Fibroblast of the aortic adventitia (primary cell): ENCODE measurements around the gene CPA5. TPM values are rescaled to one million over a fixed set of nuclear protein-coding genes. Genes with fewer than 3 reads are reported as not detected.
"Not testable (repeated sequence)": the region's sequence is repeated elsewhere in the genome, so short reads cannot be mapped to it uniquely, and the experiment has no call there.

Experiments used
- DNase-seq: peaks from one replicate; pipeline ENCODE4 v3.0.0-alpha.2; 2010; ENCODE audit warnings: low read depth
- H3K4me3 ChIP-seq: 2 replicates; pipeline ENCODE4 v1.5.1; 2011; ENCODE audit warnings: low read depth, mild to moderate bottlenecking, control low read depth, low read length, moderate library complexity
- total RNA-seq: library from RNA; depleted of rRNA; stranded (reverse); fragments of >200 nt; gene quantifications from 2 replicates; pipeline ENCODE4 v1.2.3, GENCODE V29; 2012; ENCODE audit warnings: low replicate concordance
- TF ChIP-seq, protein P1 (sequence below): IDR thresholded peaks from 2 replicates; pipeline ENCODE4 v1.5.1; 2011; ENCODE audit warnings: mild to moderate bottlenecking, low read length, control low read depth, inconsistent platforms; ENCODE audit not compliant: insufficient read depth

Gene CPA5
- total RNA-seq, 1 donor = 0.09 TPM

DNA sequence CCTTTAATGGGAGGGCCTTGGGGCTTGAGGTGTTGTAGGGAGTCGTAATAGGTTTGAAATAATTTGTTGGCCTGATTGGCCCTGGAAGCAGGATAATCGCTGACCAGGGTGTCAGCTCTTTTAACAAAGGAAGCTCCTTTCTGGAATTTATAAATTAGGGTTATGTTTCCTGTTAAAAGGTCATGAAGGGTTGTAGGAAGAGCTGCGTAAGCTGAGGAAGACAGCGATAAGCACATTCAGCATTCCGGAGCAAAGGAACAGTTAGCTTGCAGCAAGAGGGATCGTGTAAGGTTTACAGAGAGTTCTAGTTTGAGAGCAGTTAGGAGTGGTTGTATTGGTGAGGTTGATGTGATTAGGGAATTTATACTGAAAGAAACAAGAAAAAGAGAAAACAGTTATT, 30.3 kb upstream of the CPA5 start:
- H3K4me3 ChIP-seq = no peak overlapping the region
- TF ChIP-seq, protein P1, sequence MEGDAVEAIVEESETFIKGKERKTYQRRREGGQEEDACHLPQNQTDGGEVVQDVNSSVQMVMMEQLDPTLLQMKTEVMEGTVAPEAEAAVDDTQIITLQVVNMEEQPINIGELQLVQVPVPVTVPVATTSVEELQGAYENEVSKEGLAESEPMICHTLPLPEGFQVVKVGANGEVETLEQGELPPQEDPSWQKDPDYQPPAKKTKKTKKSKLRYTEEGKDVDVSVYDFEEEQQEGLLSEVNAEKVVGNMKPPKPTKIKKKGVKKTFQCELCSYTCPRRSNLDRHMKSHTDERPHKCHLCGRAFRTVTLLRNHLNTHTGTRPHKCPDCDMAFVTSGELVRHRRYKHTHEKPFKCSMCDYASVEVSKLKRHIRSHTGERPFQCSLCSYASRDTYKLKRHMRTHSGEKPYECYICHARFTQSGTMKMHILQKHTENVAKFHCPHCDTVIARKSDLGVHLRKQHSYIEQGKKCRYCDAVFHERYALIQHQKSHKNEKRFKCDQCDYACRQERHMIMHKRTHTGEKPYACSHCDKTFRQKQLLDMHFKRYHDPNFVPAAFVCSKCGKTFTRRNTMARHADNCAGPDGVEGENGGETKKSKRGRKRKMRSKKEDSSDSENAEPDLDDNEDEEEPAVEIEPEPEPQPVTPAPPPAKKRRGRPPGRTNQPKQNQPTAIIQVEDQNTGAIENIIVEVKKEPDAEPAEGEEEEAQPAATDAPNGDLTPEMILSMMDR = no peak
- DNase-seq = no peak

DNA sequence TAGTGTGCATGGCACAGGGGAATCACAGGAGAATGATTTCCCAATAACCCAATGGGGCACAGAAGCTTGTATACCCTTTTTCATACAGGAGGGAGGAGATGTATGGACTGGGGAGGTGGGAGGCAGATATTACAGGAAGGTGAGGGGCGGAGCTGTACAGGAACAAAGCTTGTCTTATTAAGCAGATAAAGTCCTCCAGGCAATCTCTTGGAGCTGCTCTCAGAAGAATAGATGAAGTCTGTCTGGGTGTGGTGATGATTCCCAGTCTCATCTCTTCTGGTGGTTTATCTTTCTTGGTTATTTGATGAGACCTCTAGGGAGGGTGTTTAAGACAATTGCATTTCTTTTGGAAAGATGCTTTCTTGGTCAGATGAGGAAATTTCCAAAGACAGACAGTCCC, 25.1 kb upstream of the CPA5 start:
- DNase-seq = no peak
- TF ChIP-seq, protein P1 = no peak
- no peak overlapping the region for H3K4me3 ChIP-seq

DNA sequence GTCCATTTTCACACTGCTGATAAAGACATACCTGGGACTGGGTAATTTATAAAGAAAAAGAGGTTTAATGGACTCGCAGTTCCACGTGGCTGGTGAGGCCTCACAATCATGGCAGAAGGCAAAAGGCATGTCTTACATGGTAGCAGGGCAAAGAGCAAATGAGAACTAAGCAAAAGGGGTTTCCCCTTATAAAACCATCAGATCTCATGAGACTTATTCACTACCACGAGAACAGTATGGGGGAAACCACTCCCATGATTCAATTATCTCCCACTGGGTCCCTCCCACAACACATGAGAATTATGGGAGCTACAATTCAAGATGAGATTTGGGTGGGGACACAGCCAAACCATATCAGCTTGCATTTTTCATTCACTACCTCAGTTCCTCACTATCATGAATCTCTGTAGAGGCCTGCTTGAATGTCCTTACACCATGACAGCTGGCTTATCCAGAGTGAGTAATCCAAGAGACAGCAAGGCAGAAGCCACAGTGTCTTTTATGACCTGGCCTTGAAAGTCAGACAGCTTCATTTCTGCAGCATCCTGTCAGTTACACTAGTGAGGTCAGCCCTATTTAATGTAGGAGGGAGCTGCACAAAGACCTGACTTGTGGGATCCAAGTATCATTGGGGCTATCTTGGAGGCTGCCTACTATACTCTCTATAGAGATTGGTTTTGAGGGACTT, 22.9 kb upstream of the CPA5 start:
- not testable (repeated sequence) for DNase-seq

DNA sequence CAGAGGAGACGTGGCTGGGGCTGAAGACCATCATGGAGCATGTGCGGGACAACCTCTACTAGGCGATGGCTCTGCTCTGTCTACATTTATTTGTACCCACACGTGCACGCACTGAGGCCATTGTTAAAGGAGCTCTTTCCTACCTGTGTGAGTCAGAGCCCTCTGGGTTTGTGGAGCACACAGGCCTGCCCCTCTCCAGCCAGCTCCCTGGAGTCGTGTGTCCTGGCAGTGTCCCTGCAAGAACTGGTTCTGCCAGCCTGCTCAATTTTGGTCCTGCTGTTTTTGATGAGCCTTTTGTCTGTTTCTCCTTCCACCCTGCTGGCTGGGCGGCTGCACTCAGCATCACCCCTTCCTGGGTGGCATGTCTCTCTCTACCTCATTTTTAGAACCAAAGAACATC, 22.0 kb upstream of the CPA5 start:
- TF ChIP-seq, protein P1 = no peak
- no peak for DNase-seq
- no peak overlapping the region for H3K4me3 ChIP-seq

More for the DNA sequence above, 22.9 kb upstream of the CPA5 start:
- H3K4me3 ChIP-seq = not testable (repeated sequence)

DNA sequence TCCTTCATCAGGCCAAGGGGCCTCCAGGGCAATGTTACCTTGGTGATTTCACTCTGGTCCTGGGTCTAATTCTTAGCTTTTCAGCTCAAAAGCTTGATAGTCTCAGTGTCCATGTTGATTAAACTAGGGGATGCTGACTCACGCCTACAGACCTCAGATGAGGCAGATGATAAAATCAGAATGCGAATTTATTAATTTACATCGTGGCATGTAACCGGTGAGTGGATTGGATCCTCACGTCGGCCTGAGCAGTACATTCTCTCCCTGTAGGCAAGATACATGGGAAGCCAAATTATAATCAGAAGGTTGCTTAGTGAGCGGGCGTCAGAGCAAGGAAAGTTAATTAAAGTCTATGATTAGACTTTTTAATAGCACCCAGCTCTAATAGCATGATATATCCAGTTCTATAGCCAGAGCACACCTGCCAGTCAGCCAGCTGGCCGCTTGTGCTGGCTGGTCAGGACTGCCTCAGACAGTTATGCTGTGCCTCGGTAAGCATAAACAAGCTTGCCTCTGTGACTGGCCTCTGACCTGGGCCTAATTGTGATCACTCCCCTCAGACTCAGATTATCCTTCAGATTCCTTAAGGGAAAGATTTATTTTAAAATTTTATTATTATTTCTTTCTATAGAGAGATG, 20.2 kb upstream of the CPA5 start:
- DNase-seq = no peak
- TF ChIP-seq, protein P1 = no peak
- no peak overlapping the region for H3K4me3 ChIP-seq

DNA sequence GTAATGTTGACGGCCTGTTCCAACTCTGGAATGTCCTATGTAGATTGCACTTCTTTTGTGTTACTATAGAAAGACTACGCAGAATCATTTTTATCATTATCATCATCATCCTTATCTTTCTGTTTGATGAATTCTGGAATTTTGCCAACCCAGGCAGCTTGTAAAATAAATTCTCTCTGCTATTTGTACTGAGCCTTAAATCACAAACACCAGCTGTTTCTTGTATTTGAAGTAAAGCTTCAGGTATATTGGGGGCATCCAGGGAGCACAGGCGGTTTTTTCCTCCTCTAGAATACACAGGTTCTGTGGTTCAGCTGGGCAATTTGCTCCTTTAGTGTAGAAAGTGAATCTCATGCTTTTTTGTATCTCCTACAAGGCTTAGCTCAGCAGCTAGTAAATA, 14.9 kb upstream of the CPA5 start:
- no peak for DNase-seq
- no peak overlapping the region for H3K4me3 ChIP-seq
- TF ChIP-seq, protein P1 = no peak

DNA sequence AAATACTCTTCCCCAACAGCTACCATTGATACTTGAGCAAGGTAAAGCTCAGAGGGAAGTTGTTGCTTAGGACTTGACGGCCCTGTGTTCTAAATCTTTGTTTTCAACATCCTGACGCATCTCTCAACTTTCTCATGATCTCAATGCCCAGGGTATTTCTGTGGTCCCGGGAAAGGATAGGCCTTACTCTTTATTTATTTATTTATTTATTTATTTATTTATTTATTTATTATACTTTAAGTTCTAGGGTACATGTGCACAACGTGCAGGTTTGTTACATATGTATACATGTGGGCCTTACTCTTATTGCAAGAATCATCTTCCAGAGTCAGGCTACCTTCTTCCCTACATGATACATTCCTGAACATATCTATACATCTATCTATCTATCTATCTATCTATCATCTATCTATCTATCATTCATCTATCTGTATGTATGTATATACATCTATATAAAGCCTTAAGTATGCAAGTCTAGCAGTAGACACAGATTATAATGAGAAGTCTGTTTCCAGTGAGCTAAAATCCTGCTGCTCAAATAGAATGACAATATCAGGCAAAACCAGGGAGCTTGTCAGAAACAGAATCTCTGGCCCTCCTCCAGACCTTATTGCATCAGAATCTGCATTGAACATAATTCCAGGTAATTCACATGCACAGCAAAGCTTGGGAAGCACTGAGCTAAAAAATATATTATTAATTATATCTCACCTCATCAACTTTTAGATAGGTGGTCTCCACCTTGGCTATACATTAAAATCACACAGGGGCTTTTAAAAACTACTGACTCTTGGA, 12.2 kb upstream of the CPA5 start:
- TF ChIP-seq, protein P1 = no peak
- DNase-seq = no peak
- H3K4me3 ChIP-seq = no peak overlapping the region
